GM23338 (cell line): Measurements from ENCODE around the gene DPH6. TPM values are rescaled to one million over a fixed set of nuclear protein-coding genes. Genes with fewer than 3 reads are reported as not detected.

Experiments
- ATAC-seq: fragments of 200-7000 bp; cut with Tn5 transposase; 3 replicates; pipeline ENCODE4 v1.9.1; 2020
- DNase-seq: peaks from one replicate; pipeline ENCODE4 v3.0.0-alpha.2; 2015; ENCODE audit warnings: low spot score
- H2AFZ ChIP-seq: fragments of 200-600 bp; sonication (generic); 2 replicates; pipeline ENCODE4 v1.8.0; 2016; ENCODE audit warnings: antibody characterized with exemption, mild to moderate bottlenecking, moderate library complexity
- H3F3A ChIP-seq: fragments of 200-600 bp; sonication (generic); replicated peaks from 2 replicates; pipeline ENCODE4 v1.8.0; 2017; ENCODE audit warnings: antibody characterized with exemption, mixed run types, low read depth
- H3K27ac ChIP-seq: fragments of 200-600 bp; sonication (generic); 2 replicates; pipeline ENCODE4 v1.6.1; 2016; ENCODE audit warnings: low read depth
- H3K27me3 ChIP-seq: fragments of 200-600 bp; sonication (generic); 2 replicates; pipeline ENCODE4 v1.8.0; 2016; ENCODE audit warnings: mild to moderate bottlenecking, mixed run types, moderate library complexity; ENCODE audit not compliant: insufficient read depth
- H3K36me3 ChIP-seq: fragments of 200-600 bp; sonication (generic); 2 replicates; pipeline ENCODE4 v1.8.0; 2016; ENCODE audit warnings: mild to moderate bottlenecking; ENCODE audit not compliant: insufficient read depth
- H3K4me1 ChIP-seq: fragments of 200-600 bp; sonication (generic); 2 replicates; pipeline ENCODE4 v1.8.0; 2016; ENCODE audit warnings: mild to moderate bottlenecking, moderate library complexity; ENCODE audit not compliant: insufficient read depth
- H3K4me2 ChIP-seq: fragments of 200-600 bp; sonication (generic); 2 replicates; pipeline ENCODE4 v1.7.1; 2017; ENCODE audit warnings: mixed run types
- H3K4me3 ChIP-seq: fragments of 200-600 bp; sonication (generic); 2 replicates; pipeline ENCODE4 v1.6.1; 2016; ENCODE audit warnings: mixed run types
- H3K79me2 ChIP-seq: fragments of 200-600 bp; sonication (generic); replicated peaks from 2 replicates; pipeline ENCODE4 v1.8.0; 2017; ENCODE audit warnings: mild to moderate bottlenecking; ENCODE audit not compliant: insufficient read depth
- H3K9me2 ChIP-seq: fragments of 200-600 bp; sonication (generic); 2 replicates; pipeline ENCODE4 v1.8.0; 2017; ENCODE audit not compliant: insufficient read depth
- H4K20me1 ChIP-seq: fragments of 200-600 bp; sonication (generic); replicated peaks from 2 replicates; pipeline ENCODE4 v1.8.0; 2017; ENCODE audit warnings: mild to moderate bottlenecking; ENCODE audit not compliant: insufficient read depth
- H3K27ac Mint-ChIP-seq: 2 replicates; pipeline ENCODE4 v1.8.0; 2020; ENCODE audit warnings: inconsistent platforms, mild to moderate bottlenecking, moderate library complexity, mixed read lengths
- H3K27me3 Mint-ChIP-seq: 3 replicates; pipeline ENCODE4 v1.8.0; 2022; ENCODE audit warnings: low read depth, mild to moderate bottlenecking, moderate library complexity, mixed read lengths, inconsistent platforms; ENCODE audit not compliant: insufficient read depth, poor library complexity
- H3K36me3 Mint-ChIP-seq: 3 replicates; pipeline ENCODE4 v1.8.0; 2021; ENCODE audit warnings: low read depth, mild to moderate bottlenecking, inconsistent platforms, moderate library complexity, mixed read lengths
- H3K4me1 Mint-ChIP-seq: 3 replicates; pipeline ENCODE4 v1.8.0; 2020; ENCODE audit warnings: mild to moderate bottlenecking, inconsistent platforms, mixed read lengths
- H3K4me3 Mint-ChIP-seq: 3 replicates; pipeline ENCODE4 v1.8.0; 2021; ENCODE audit warnings: moderate library complexity, mild to moderate bottlenecking, inconsistent platforms, mixed read lengths
- H3K9me3 Mint-ChIP-seq: 3 replicates; pipeline ENCODE4 v1.8.0; 2020; ENCODE audit warnings: moderate library complexity, mild to moderate bottlenecking, inconsistent platforms, mixed read lengths
- EZH2 ChIP-seq: fragments of 200-600 bp; sonication (generic); IDR thresholded peaks from one replicate; pipeline ENCODE4 v1.8.0; 2017; ENCODE audit warnings: antibody characterized with exemption, mild to moderate bottlenecking, low read depth; ENCODE audit not compliant: unreplicated experiment
- EZH2phosphoT487 ChIP-seq: fragments of 200-600 bp; sonication (generic); IDR thresholded peaks from one replicate; pipeline ENCODE4 v1.8.1; 2018; ENCODE audit warnings: antibody characterized with exemption; ENCODE audit not compliant: unreplicated experiment
- NANOG ChIP-seq: IDR thresholded peaks from 2 replicates; pipeline ENCODE4 v1.6.1; 2016; ENCODE audit warnings: antibody characterized with exemption, borderline replicate concordance
- POLR2AphosphoS5 ChIP-seq: IDR thresholded peaks from 2 replicates; pipeline ENCODE4 v1.6.1; 2016; ENCODE audit warnings: antibody characterized with exemption, low read depth
- ZNF114 ChIP-seq: fragments of 250-450 bp; sonication (Bioruptor Pico); IDR thresholded peaks from 2 replicates; pipeline ENCODE4 v1.5.0; 2020; ENCODE audit warnings: mild to moderate bottlenecking, moderate library complexity
- ZNF331 ChIP-seq: fragments of 250-450 bp; sonication (Bioruptor Pico); IDR thresholded peaks from 2 replicates; pipeline ENCODE4 v1.5.0; 2020; ENCODE audit warnings: low read depth, mild to moderate bottlenecking, moderate library complexity
- polyA plus RNA-seq: library from polyadenylated mRNA; unstranded; fragments of >200 nt; fragmentation: Nextera tagmentation; extraction: Ambion mirVana; gene quantifications from 2 replicates; pipeline ENCODE4 v1.2.1, GENCODE V29; 2016
- total RNA-seq: library from RNA; depleted of rRNA; stranded (reverse); fragments of >200 nt; shearing (Covaris generic); gene quantifications from 2 replicates; pipeline ENCODE4 v1.2.3, GENCODE V29; 2014
- TF ChIP-seq, protein P1 (sequence below): IDR thresholded peaks from one replicate; pipeline ENCODE4 v1.6.1; 2018; ENCODE audit warnings: antibody characterized with exemption; ENCODE audit not compliant: unreplicated experiment
- TF ChIP-seq, protein P2 (sequence below), 2 experiments: fragments of 200-600 bp in 1 of 2; sonication (generic) in 1 of 2; conservative IDR thresholded peaks; 2 replicates each; pipeline versions ENCODE4 v1.5.1 to v1.6.1; 2016 to 2017; ENCODE audit warnings: antibody characterized with exemption in 2 of 2, low read depth in 2 of 2, mild to moderate bottlenecking in 2 of 2, moderate library complexity in 1 of 2
- TF ChIP-seq, protein P3 (sequence below): IDR thresholded peaks from 2 replicates; pipeline ENCODE4 v1.6.1; 2016; ENCODE audit warnings: antibody characterized with exemption

Gene DPH6
- total and polyA plus RNA-seq, 2 experiments from 2014 or later, result 37.9 to 46.9 TPM

DNA sequence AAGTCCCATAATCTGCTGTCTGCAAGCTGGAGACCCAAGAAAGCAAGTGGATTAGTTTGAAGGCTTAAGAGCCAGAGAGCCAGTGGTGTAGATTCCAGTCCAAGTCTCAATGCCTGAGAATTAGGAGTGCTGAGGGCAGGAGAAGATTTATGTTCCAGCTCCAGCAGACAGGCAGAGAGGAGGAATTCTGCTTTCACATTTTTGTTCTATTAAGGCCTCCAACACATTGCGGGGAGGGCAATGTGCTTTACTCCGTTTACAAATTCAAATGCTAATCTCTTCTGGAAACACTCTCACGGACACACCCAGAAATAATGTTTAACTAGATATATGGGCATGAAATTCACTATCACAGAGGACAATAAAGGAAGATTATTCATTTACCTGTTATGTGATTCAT, 54.0 kb downstream of the DPH6 start:
- DNase-seq (no peak), ATAC-seq (no peak)
- no peak overlapping the region for H3K27ac ChIP-seq
- peaks cover 20% of the 10 kb centered on the region for H3K9me3 Mint-ChIP-seq
- H3K4me1 ChIP-seq, result peaks cover 6% of the 10 kb centered on the region; the same call in 1 of the 2 replicates
- H2AFZ ChIP-seq, result no peak overlapping the region
- peaks cover 9% of the 10 kb centered on the region; the same call in 1 of the 2 replicates for H3K36me3 ChIP-seq
- H3K27me3 ChIP-seq, result no peaks in the 10 kb centered on the region
- peaks cover 2% of the 10 kb centered on the region for H3K27me3 Mint-ChIP-seq
- H3K4me2 ChIP-seq, result no peak overlapping the region
- H3K4me3 Mint-ChIP-seq, result no peak overlapping the region
- no peaks in the 10 kb centered on the region for H3F3A ChIP-seq
- no peaks in the 10 kb centered on the region for H3K79me2 ChIP-seq
- H4K20me1 ChIP-seq, result no peaks in the 10 kb centered on the region
- H3K4me3 ChIP-seq, result no peak overlapping the region
- peaks cover 29% of the 10 kb centered on the region for H3K36me3 Mint-ChIP-seq
- no peak for TF ChIP-seq ZNF114 (CRISPR knock-in tag)
- TF ChIP-seq EZH2phosphoT487, result no peak
- TF ChIP-seq POLR2AphosphoS5, result no peak
- TF ChIP-seq, protein P1, sequence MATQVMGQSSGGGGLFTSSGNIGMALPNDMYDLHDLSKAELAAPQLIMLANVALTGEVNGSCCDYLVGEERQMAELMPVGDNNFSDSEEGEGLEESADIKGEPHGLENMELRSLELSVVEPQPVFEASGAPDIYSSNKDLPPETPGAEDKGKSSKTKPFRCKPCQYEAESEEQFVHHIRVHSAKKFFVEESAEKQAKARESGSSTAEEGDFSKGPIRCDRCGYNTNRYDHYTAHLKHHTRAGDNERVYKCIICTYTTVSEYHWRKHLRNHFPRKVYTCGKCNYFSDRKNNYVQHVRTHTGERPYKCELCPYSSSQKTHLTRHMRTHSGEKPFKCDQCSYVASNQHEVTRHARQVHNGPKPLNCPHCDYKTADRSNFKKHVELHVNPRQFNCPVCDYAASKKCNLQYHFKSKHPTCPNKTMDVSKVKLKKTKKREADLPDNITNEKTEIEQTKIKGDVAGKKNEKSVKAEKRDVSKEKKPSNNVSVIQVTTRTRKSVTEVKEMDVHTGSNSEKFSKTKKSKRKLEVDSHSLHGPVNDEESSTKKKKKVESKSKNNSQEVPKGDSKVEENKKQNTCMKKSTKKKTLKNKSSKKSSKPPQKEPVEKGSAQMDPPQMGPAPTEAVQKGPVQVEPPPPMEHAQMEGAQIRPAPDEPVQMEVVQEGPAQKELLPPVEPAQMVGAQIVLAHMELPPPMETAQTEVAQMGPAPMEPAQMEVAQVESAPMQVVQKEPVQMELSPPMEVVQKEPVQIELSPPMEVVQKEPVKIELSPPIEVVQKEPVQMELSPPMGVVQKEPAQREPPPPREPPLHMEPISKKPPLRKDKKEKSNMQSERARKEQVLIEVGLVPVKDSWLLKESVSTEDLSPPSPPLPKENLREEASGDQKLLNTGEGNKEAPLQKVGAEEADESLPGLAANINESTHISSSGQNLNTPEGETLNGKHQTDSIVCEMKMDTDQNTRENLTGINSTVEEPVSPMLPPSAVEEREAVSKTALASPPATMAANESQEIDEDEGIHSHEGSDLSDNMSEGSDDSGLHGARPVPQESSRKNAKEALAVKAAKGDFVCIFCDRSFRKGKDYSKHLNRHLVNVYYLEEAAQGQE, result no peak
- TF ChIP-seq, protein P2, sequence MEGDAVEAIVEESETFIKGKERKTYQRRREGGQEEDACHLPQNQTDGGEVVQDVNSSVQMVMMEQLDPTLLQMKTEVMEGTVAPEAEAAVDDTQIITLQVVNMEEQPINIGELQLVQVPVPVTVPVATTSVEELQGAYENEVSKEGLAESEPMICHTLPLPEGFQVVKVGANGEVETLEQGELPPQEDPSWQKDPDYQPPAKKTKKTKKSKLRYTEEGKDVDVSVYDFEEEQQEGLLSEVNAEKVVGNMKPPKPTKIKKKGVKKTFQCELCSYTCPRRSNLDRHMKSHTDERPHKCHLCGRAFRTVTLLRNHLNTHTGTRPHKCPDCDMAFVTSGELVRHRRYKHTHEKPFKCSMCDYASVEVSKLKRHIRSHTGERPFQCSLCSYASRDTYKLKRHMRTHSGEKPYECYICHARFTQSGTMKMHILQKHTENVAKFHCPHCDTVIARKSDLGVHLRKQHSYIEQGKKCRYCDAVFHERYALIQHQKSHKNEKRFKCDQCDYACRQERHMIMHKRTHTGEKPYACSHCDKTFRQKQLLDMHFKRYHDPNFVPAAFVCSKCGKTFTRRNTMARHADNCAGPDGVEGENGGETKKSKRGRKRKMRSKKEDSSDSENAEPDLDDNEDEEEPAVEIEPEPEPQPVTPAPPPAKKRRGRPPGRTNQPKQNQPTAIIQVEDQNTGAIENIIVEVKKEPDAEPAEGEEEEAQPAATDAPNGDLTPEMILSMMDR (conservative IDR thresholded peaks at IDR 0.05; ENCODE audit: low read depth in 2 of 2), result no peak
- no peak for TF ChIP-seq ZNF331 (CRISPR knock-in tag)
- no peak for TF ChIP-seq EZH2
- TF ChIP-seq, protein P3, sequence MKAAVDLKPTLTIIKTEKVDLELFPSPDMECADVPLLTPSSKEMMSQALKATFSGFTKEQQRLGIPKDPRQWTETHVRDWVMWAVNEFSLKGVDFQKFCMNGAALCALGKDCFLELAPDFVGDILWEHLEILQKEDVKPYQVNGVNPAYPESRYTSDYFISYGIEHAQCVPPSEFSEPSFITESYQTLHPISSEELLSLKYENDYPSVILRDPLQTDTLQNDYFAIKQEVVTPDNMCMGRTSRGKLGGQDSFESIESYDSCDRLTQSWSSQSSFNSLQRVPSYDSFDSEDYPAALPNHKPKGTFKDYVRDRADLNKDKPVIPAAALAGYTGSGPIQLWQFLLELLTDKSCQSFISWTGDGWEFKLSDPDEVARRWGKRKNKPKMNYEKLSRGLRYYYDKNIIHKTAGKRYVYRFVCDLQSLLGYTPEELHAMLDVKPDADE, result no peak
- H3K9me2 ChIP-seq, result no peaks in the 10 kb centered on the region
- no peak overlapping the region for H3K27ac Mint-ChIP-seq
- peaks cover 4% of the 10 kb centered on the region; the same call in 2 of the 3 replicates for H3K4me1 Mint-ChIP-seq

DNA sequence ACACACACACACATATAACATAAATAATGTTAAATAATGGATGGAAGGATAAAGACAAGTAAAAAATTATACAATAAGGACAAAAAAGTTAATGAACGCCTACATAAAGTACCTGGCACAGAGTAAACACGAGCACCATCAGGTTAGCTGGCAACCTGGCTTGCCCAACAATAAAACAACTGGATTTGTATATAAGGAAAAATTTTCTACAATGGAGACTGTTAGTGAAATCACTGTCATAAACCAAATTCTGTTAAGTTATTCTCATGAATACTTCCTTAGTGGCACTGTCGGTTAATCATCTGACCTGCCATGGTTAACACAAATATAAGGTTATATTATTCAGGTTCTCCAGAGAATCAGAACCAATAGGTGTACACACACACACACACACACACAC, 54.8 kb downstream of the DPH6 start:
- no peaks in the 10 kb centered on the region for H3F3A ChIP-seq
- H3K36me3 ChIP-seq, result peaks cover 9% of the 10 kb centered on the region
- no peaks in the 10 kb centered on the region for H3K79me2 ChIP-seq
- Mint-ChIP-seq H3K9me3 (peaks cover 27% of the 10 kb centered on the region), H3K36me3 (peaks cover 37% of the 10 kb centered on the region), H3K4me1 (no peaks in the 10 kb centered on the region), H3K27ac (no peak overlapping the region), H3K4me3 (no peak overlapping the region), H3K27me3 (peaks cover 4% of the 10 kb centered on the region)
- no peak overlapping the region for H3K4me2 ChIP-seq
- H2AFZ ChIP-seq, result no peak overlapping the region
- no peaks in the 10 kb centered on the region for H3K9me2 ChIP-seq
- no peaks in the 10 kb centered on the region for H4K20me1 ChIP-seq
- no peak overlapping the region for H3K4me3 ChIP-seq
- no peak overlapping the region for H3K27ac ChIP-seq
- DNase-seq, result no peak
- no peak for ATAC-seq
- peaks cover 6% of the 10 kb centered on the region; the same call in 1 of the 2 replicates for H3K4me1 ChIP-seq
- H3K27me3 ChIP-seq, result no peaks in the 10 kb centered on the region
- TF ChIP-seq, protein P1, result no peak
- TF ChIP-seq NANOG, result no peak
